HEK293 (cell line): ENCODE measurements around the gene MTUS2.

Experiments
- CTCF ChIA-PET: fragments of 350-600 bp; formaldehyde crosslinking; extraction: SDS; loops from one replicate; lab custom pipeline; 2021; ENCODE audit warnings: antibody characterized with exemption; lab: Yijun Ruan, JAX
- POLR2A ChIA-PET: fragments of 300-600 bp; formaldehyde crosslinking; extraction: SDS; loops from one replicate; lab custom pipeline; 2020; ENCODE audit warnings: antibody characterized with exemption, inconsistent platforms; lab: Yijun Ruan, JAX
- H3K27ac ChIP-seq: fragments of 200-500 bp; sonication (Bioruptor generic); 2 replicates; pipeline ENCODE4 v1.5.1; 2014; ENCODE audit warnings: low read depth, low read length, control low read depth, inconsistent platforms; ENCODE audit errors: extremely low read depth
- H3K36me3 ChIP-seq, 2 experiments: fragments of 200-500 bp in 1 of 2; sonication (Bioruptor generic) in 1 of 2; 1 replicate in 1 of 2; 2 replicates in 1 of 2; pipeline ENCODE4 v1.5.1; 2014 to 2017; ENCODE audit warnings: inconsistent platforms in 2 of 2, low read length in 2 of 2; ENCODE audit not compliant: control insufficient read depth in 2 of 2, insufficient read depth in 1 of 2
- H3K4me1 ChIP-seq: fragments of 200-500 bp; sonication (Bioruptor generic); 2 replicates; pipeline ENCODE4 v1.5.1; 2014; ENCODE audit warnings: mild to moderate bottlenecking, low read length, inconsistent platforms; ENCODE audit not compliant: control insufficient read depth, insufficient read depth
- H3K4me3 ChIP-seq: 2 replicates; pipeline ENCODE4 v1.5.1; 2011; ENCODE audit warnings: low read depth, mild to moderate bottlenecking, control low read depth, low read length, moderate library complexity
- H3K9me3 ChIP-seq: fragments of 200-500 bp; sonication (Bioruptor generic); 2 replicates; pipeline ENCODE4 v1.5.1; 2014; ENCODE audit warnings: low read depth, low read length, inconsistent platforms; ENCODE audit not compliant: control insufficient read depth, insufficient read depth
- BCL11B ChIP-seq: fragments of 450-650 bp; formaldehyde crosslinking; IDR thresholded peaks from 2 replicates; pipeline ENCODE4 v1.5.1; 2016; ENCODE audit warnings: low read depth, missing biosample characterization, missing genetic modification characterization
- ELK4 ChIP-seq: IDR thresholded peaks from 2 replicates; pipeline ENCODE4 v1.6.1; 2011; ENCODE audit warnings: mild to moderate bottlenecking, low read depth, low read length, borderline replicate concordance
- FEZF1 ChIP-seq: fragments of 450-650 bp; formaldehyde crosslinking; IDR thresholded peaks from 2 replicates; pipeline ENCODE4 v1.5.1; 2016; ENCODE audit warnings: missing biosample characterization, missing genetic modification characterization
- HOXA7 ChIP-seq: sonication (generic); formaldehyde crosslinking; IDR thresholded peaks from 2 replicates; pipeline ENCODE4 v1.8.1; 2022; ENCODE audit warnings: missing genetic modification reagents, borderline replicate concordance
- HOXD13 ChIP-seq: sonication (generic); formaldehyde crosslinking; IDR thresholded peaks from 2 replicates; pipeline ENCODE4 v1.8.0; 2022; ENCODE audit warnings: missing genetic modification reagents, borderline replicate concordance
- PBX3 ChIP-seq: sonication (generic); formaldehyde crosslinking; IDR thresholded peaks from 2 replicates; pipeline ENCODE4 v1.8.1; 2022; ENCODE audit warnings: mild to moderate bottlenecking, moderate library complexity, missing genetic modification reagents
- WT1 ChIP-seq: fragments of 450-650 bp; formaldehyde crosslinking; IDR thresholded peaks from 2 replicates; pipeline ENCODE4 v1.5.1; 2016; ENCODE audit warnings: missing biosample characterization, missing genetic modification characterization
- YY1 ChIP-seq: fragments of 450-650 bp; formaldehyde crosslinking; IDR thresholded peaks from 2 replicates; pipeline ENCODE4 v1.5.1; 2018; ENCODE audit warnings: missing biosample characterization, missing genetic modification characterization
- ZBTB11 ChIP-seq: fragments of 450-650 bp; formaldehyde crosslinking; conservative IDR thresholded peaks from 2 replicates; pipeline ENCODE4 v1.5.1; 2016; ENCODE audit warnings: low read depth, missing biosample characterization, missing genetic modification characterization
- ZBTB17 ChIP-seq: fragments of 450-650 bp; formaldehyde crosslinking; IDR thresholded peaks from 2 replicates; pipeline ENCODE4 v1.5.1; 2016; ENCODE audit warnings: missing biosample characterization, missing genetic modification characterization
- ZBTB7A ChIP-seq: fragments of 450-650 bp; formaldehyde crosslinking; IDR thresholded peaks from 2 replicates; pipeline ENCODE4 v1.5.1; 2016; ENCODE audit warnings: low read depth, missing biosample characterization, missing genetic modification characterization
- ZFHX2 ChIP-seq: fragments of 450-650 bp; formaldehyde crosslinking; conservative IDR thresholded peaks from 2 replicates; pipeline ENCODE4 v1.5.1; 2016; ENCODE audit warnings: missing biosample characterization, missing genetic modification characterization
- ZIC2 ChIP-seq: fragments of 450-650 bp; formaldehyde crosslinking; IDR thresholded peaks from 2 replicates; pipeline ENCODE4 v1.5.1; 2016; ENCODE audit warnings: missing biosample characterization, missing genetic modification characterization
- ZNF148 ChIP-seq: fragments of 450-650 bp; formaldehyde crosslinking; IDR thresholded peaks from 2 replicates; pipeline ENCODE4 v1.5.0; 2017; ENCODE audit warnings: missing biosample characterization, missing genetic modification characterization, borderline replicate concordance
- ZNF248 ChIP-seq: fragments of 450-650 bp; formaldehyde crosslinking; IDR thresholded peaks from 2 replicates; pipeline ENCODE4 v1.5.1; 2017; ENCODE audit warnings: missing biosample characterization, missing genetic modification characterization
- ZNF335 ChIP-seq: fragments of 450-650 bp; formaldehyde crosslinking; conservative IDR thresholded peaks from 2 replicates; pipeline ENCODE4 v1.5.1; 2016; ENCODE audit warnings: missing biosample characterization, missing genetic modification characterization
- ZNF37A ChIP-seq: fragments of 450-650 bp; IDR thresholded peaks from 2 replicates; pipeline ENCODE4 v1.5.1; 2018; ENCODE audit warnings: missing biosample characterization, missing genetic modification characterization
- ZNF423 ChIP-seq: fragments of 450-650 bp; formaldehyde crosslinking; IDR thresholded peaks from 2 replicates; pipeline ENCODE4 v1.5.1; 2016; ENCODE audit warnings: missing biosample characterization, missing genetic modification characterization
- ZNF549 ChIP-seq: fragments of 450-650 bp; IDR thresholded peaks from 2 replicates; pipeline ENCODE4 v1.5.1; 2018; ENCODE audit warnings: missing biosample characterization, missing genetic modification characterization, mild to moderate bottlenecking, inconsistent platforms, moderate library complexity
- ZNF600 ChIP-seq: fragments of 450-650 bp; formaldehyde crosslinking; IDR thresholded peaks from 2 replicates; pipeline ENCODE4 v1.5.1; 2016; ENCODE audit warnings: missing biosample characterization, missing genetic modification characterization
- ZNF670 ChIP-seq: fragments of 450-650 bp; formaldehyde crosslinking; IDR thresholded peaks from 2 replicates; pipeline ENCODE4 v1.5.1; 2016; ENCODE audit warnings: missing biosample characterization, missing genetic modification characterization, low read depth
- ZNF707 ChIP-seq: fragments of 450-650 bp; formaldehyde crosslinking; IDR thresholded peaks from 2 replicates; pipeline ENCODE4 v1.5.1; 2016; ENCODE audit warnings: missing biosample characterization, missing genetic modification characterization
- ZSCAN18 ChIP-seq: fragments of 450-650 bp; formaldehyde crosslinking; IDR thresholded peaks from 2 replicates; pipeline ENCODE4 v1.5.1; 2016; ENCODE audit warnings: missing biosample characterization, missing genetic modification characterization

The MTUS2 gene

GRCh38 chr13:29396446-29396845, 576.3 kb downstream of the MTUS2 start (continued):
- TF ChIP-seq ZNF148 (tag by site-specific recombination) (no peak), ZBTB17 (tag by site-specific recombination) (no peak), ZBTB11 (tag by site-specific recombination) (no peak), ZIC2 (tag by site-specific recombination) (no peak), ZNF37A (tag by site-specific recombination) (no peak), ZSCAN18 (tag by site-specific recombination) (no peak), ZNF707 (no peak), ZNF670 (no peak), ZBTB7A (tag by site-specific recombination) (no peak)

GRCh38 chr13:29397265-29397664, 577.1 kb downstream of the MTUS2 start:
- Histone ChIP-seq H3K36me3 (no peaks in the 10 kb centered on the region), H3K9me3 (no peaks in the 10 kb centered on the region)
- no peak for TF ChIP-seq YY1
- no peak for TF ChIP-seq ZNF248
- TF ChIP-seq WT1: no peak
- no peak for TF ChIP-seq ZNF549 (tag by site-specific recombination)
- no peak for TF ChIP-seq PBX3 (CRISPR knock-in tag)
- no peak for TF ChIP-seq BCL11B (tag by site-specific recombination)
- no peak for TF ChIP-seq ZFHX2 (tag by site-specific recombination)
- no peak for TF ChIP-seq ELK4
- TF ChIP-seq ZNF600: no peak
- TF ChIP-seq HOXD13 (CRISPR knock-in tag): no peak
- TF ChIP-seq HOXA7 (CRISPR knock-in tag): no peak
- no peak for TF ChIP-seq FEZF1 (tag by site-specific recombination)
- TF ChIP-seq ZNF335 (tag by site-specific recombination): no peak
- TF ChIP-seq ZNF423: no peak
- TF ChIP-seq, all 188 proteins: peak for 0
- no peak overlapping the region for H3K27ac ChIP-seq
- POLR2A ChIA-PET: no interaction called here
- no peaks in the 10 kb centered on the region; the same call in 1 of the 2 replicates for H3K4me1 ChIP-seq
- CTCF ChIA-PET: no interaction called here
- no peak overlapping the region for H3K4me3 ChIP-seq
